H1 (cell line): Measurements from ENCODE around the gene POLE. TPM values are rescaled to one million over a fixed set of nuclear protein-coding genes. Genes with fewer than 3 reads are reported as not detected.

Experiments
- CTCF ChIA-PET: fragments of 300-600 bp; sonication (Branson Sonifier 250); formaldehyde crosslinking; loops from one replicate; lab custom pipeline; 2021; ENCODE audit not compliant: partially characterized antibody; lab: Charles Lee
- POLR2A ChIA-PET: fragments of 300-600 bp; sonication (Branson Sonifier 250); formaldehyde crosslinking; loops from one replicate; lab custom pipeline; 2021; ENCODE audit warnings: inconsistent platforms; ENCODE audit not compliant: partially characterized antibody; lab: Charles Lee
- DNase-seq, 2 experiments: peaks; one replicate each; pipeline versions ENCODE4 v3.0.0 to v3.0.0-alpha.2; 2010 to 2022; ENCODE audit warnings: low spot score in 2 of 2, low read depth in 1 of 2, mixed read lengths in 1 of 2
- FAIRE-seq: peaks from 2 replicates; lab custom pipeline; 2011; peaks lifted over from hg19 to GRCh38; lab: Jason Lieb, UNC
- H2AFZ ChIP-seq: 2 replicates; pipeline ENCODE4 v1.8.1; 2012; ENCODE audit warnings: low read length, inconsistent platforms
- H2AK5ac ChIP-seq: 2 replicates; pipeline ENCODE4 v1.6.1; 2013; ENCODE audit warnings: low read depth, low read length
- H2BK120ac ChIP-seq: replicated peaks from 2 replicates; pipeline ENCODE3; 2013; ENCODE audit warnings: low read depth, low read length, inconsistent platforms
- H2BK12ac ChIP-seq: 2 replicates; pipeline ENCODE4 v1.6.1; 2013; ENCODE audit warnings: low read depth, low read length
- H2BK15ac ChIP-seq: 2 replicates; pipeline ENCODE4 v1.6.1; 2013; ENCODE audit warnings: low read length
- H2BK20ac ChIP-seq: 2 replicates; pipeline ENCODE4 v1.6.1; 2013; ENCODE audit warnings: low read length
- H2BK5ac ChIP-seq: 2 replicates; pipeline ENCODE4 v1.6.1; 2013; ENCODE audit warnings: low read depth, low read length
- H3K14ac ChIP-seq: 2 replicates; pipeline ENCODE4 v1.6.1; 2013; ENCODE audit warnings: inconsistent platforms; ENCODE audit not compliant: insufficient read length
- H3K18ac ChIP-seq: 2 replicates; pipeline ENCODE4 v1.6.1; 2013; ENCODE audit warnings: low read length; ENCODE audit errors: extremely low read depth
- H3K23ac ChIP-seq: 2 replicates; pipeline ENCODE4 v1.6.1; 2013; ENCODE audit warnings: inconsistent platforms; ENCODE audit not compliant: insufficient read length
- H3K23me2 ChIP-seq: 2 replicates; pipeline ENCODE4 v1.6.1; 2013; ENCODE audit warnings: low read depth, low read length
- H3K27ac ChIP-seq: 2 replicates; pipeline ENCODE4 v1.6.1; 2011; ENCODE audit warnings: low read depth, low read length, inconsistent platforms
- H3K27me3 ChIP-seq, 4 experiments: replicated peaks in 1 of 4; 1 replicate in 1 of 4; 2 replicates in 3 of 4; pipeline versions ENCODE4 v1.6.1 to v1.8.1; 2011 to 2013; ENCODE audit warnings: low read length in 3 of 4, mild to moderate bottlenecking in 3 of 4, inconsistent platforms in 2 of 4, mixed read lengths in 2 of 4, moderate library complexity in 1 of 4; ENCODE audit not compliant: control insufficient read depth in 3 of 4, insufficient read depth in 3 of 4; ENCODE audit errors: extremely low read depth in 1 of 4
- H3K36me3 ChIP-seq, 4 experiments: 2 replicates each; pipeline versions ENCODE4 v1.6.1 to v1.8.1; 2011 to 2013; ENCODE audit warnings: mild to moderate bottlenecking in 4 of 4, low read length in 3 of 4, moderate library complexity in 2 of 4, control low read depth in 1 of 4, inconsistent platforms in 1 of 4; ENCODE audit not compliant: insufficient read depth in 4 of 4, control insufficient read depth in 2 of 4
- H3K4ac ChIP-seq: replicated peaks from 2 replicates; pipeline ENCODE3; 2013; ENCODE audit warnings: low read length, low read depth, mixed read lengths, inconsistent platforms; ENCODE audit not compliant: insufficient read length
- H3K4me1 ChIP-seq, 4 experiments: replicated peaks in 1 of 4; 1 replicate in 1 of 4; 2 replicates in 3 of 4; pipeline versions ENCODE4 v1.6.1 to v1.8.1; 2011 to 2013; ENCODE audit warnings: low read length in 3 of 4, inconsistent platforms in 2 of 4, mixed read lengths in 1 of 4; ENCODE audit not compliant: insufficient read depth in 4 of 4, control insufficient read depth in 3 of 4
- H3K4me2 ChIP-seq, 2 experiments: 2 replicates each; pipeline versions ENCODE4 v1.6.1 to v1.8.1; 2011 to 2013; ENCODE audit warnings: low read depth in 2 of 2, low read length in 2 of 2, control low read depth in 1 of 2, inconsistent platforms in 1 of 2, mild to moderate bottlenecking in 1 of 2; ENCODE audit not compliant: insufficient read depth in 1 of 2
- H3K4me3 ChIP-seq, 4 experiments: fragments of 200-600, 300-600 bp in 1 of 4; sonication (generic), shearing (Covaris generic), sonication (Bioruptor Twin) in 1 of 4; 2 replicates each; pipeline versions ENCODE4 v1.5.1 to v1.8.1; 2011 to 2016; ENCODE audit warnings: low read length in 4 of 4, low read depth in 3 of 4, control low read depth in 2 of 4, inconsistent platforms in 2 of 4, mild to moderate bottlenecking in 2 of 4, mixed read lengths in 1 of 4, moderate library complexity in 1 of 4; ENCODE audit not compliant: insufficient read depth in 2 of 4; ENCODE audit errors: extremely low read depth in 1 of 4
- H3K56ac ChIP-seq: replicated peaks from 2 replicates; pipeline ENCODE3; 2013; ENCODE audit warnings: low read depth, mild to moderate bottlenecking, mixed read lengths, low read length, inconsistent platforms; ENCODE audit not compliant: insufficient read length
- H3K79me1 ChIP-seq: 2 replicates; pipeline ENCODE4 v1.6.1; 2013; ENCODE audit warnings: low read depth, low read length, control low read depth
- H3K79me2 ChIP-seq, 2 experiments: 2 replicates each; pipeline versions ENCODE4 v1.6.1 to v1.8.1; 2012 to 2013; ENCODE audit warnings: low read length in 2 of 2, mild to moderate bottlenecking in 2 of 2, inconsistent platforms in 1 of 2; ENCODE audit not compliant: insufficient read depth in 2 of 2, control insufficient read depth in 1 of 2
- H3K9ac ChIP-seq, 4 experiments: replicated peaks in 1 of 4; 1 replicate in 1 of 4; 2 replicates in 3 of 4; pipeline versions ENCODE4 v1.6.1 to v1.8.1; 2011 to 2013; ENCODE audit warnings: low read depth in 3 of 4, low read length in 3 of 4, control low read depth in 2 of 4, mild to moderate bottlenecking in 2 of 4, moderate library complexity in 2 of 4, inconsistent platforms in 1 of 4; ENCODE audit errors: extremely low read depth in 1 of 4
- H3K9me3 ChIP-seq, 2 experiments: 2 replicates each; pipeline versions ENCODE4 v1.6.1 to v1.8.1; 2012 to 2013; ENCODE audit warnings: mild to moderate bottlenecking in 2 of 2, moderate library complexity in 2 of 2, control low read depth in 1 of 2, inconsistent platforms in 1 of 2, low read depth in 1 of 2, low read length in 1 of 2, mixed read lengths in 1 of 2; ENCODE audit not compliant: insufficient read depth in 2 of 2
- H4K20me1 ChIP-seq, 2 experiments: replicated peaks in 1 of 2; 2 replicates each; pipeline versions ENCODE3 to v1.8.1; 2011 to 2013; ENCODE audit warnings: inconsistent platforms in 2 of 2, low read length in 2 of 2, mild to moderate bottlenecking in 1 of 2; ENCODE audit not compliant: insufficient read depth in 2 of 2, control insufficient read depth in 1 of 2
- H4K5ac ChIP-seq: 2 replicates; pipeline ENCODE4 v1.6.1; 2013; ENCODE audit warnings: low read length, low read depth, mixed read lengths, inconsistent platforms; ENCODE audit not compliant: insufficient read length
- H4K8ac ChIP-seq: 2 replicates; pipeline ENCODE4 v1.8.0; 2013; ENCODE audit warnings: mild to moderate bottlenecking, moderate library complexity, low read length, inconsistent platforms; ENCODE audit not compliant: insufficient read depth; ENCODE audit errors: extremely low read depth
- H4K91ac ChIP-seq: replicated peaks from 2 replicates; pipeline ENCODE3; 2013; ENCODE audit warnings: low read length, mixed read lengths, inconsistent platforms; ENCODE audit not compliant: insufficient read length
- ASH2L ChIP-seq: fragments of 200-600, 300-600 bp; sonication (generic); IDR thresholded peaks from one replicate; pipeline ENCODE4 v1.7.1; 2017; ENCODE audit warnings: low read length
- ATF3 ChIP-seq: IDR thresholded peaks from 2 replicates; pipeline ENCODE4 v1.6.1; 2011; ENCODE audit warnings: low read depth, mild to moderate bottlenecking, low read length; ENCODE audit not compliant: insufficient read depth
- CHD2 ChIP-seq: IDR thresholded peaks from 2 replicates; pipeline ENCODE4 v1.6.1; 2012; ENCODE audit warnings: low read length, improper control_type of control experiment
- EZH2 ChIP-seq: fragments of 200-600 bp; sonication (generic); IDR thresholded peaks from 2 replicates; pipeline ENCODE4 v1.7.1; 2012; ENCODE audit warnings: low read depth, mild to moderate bottlenecking, moderate library complexity, low read length, inconsistent platforms; ENCODE audit not compliant: severe bottlenecking
- NANOG ChIP-seq: IDR thresholded peaks from 2 replicates; pipeline ENCODE4 v1.6.1; 2011; ENCODE audit warnings: low read length, low read depth, mild to moderate bottlenecking, inconsistent platforms; ENCODE audit not compliant: insufficient read depth, poor library complexity, severe bottlenecking
- RBBP5 ChIP-seq: IDR thresholded peaks from 2 replicates; pipeline ENCODE4 v1.7.1; 2012; ENCODE audit warnings: low read depth, mild to moderate bottlenecking, inconsistent platforms, low read length, moderate library complexity, borderline replicate concordance
- RFX5 ChIP-seq: IDR thresholded peaks from 2 replicates; pipeline ENCODE4 v1.6.1; 2011; ENCODE audit warnings: low read depth, low read length, improper control_type of control experiment, borderline replicate concordance
- SIN3A ChIP-seq, 2 experiments: IDR thresholded peaks in 1 of 2; conservative IDR thresholded peaks in 1 of 2; 2 replicates each; pipeline ENCODE4 v1.6.1; 2011 to 2012; ENCODE audit warnings: low read length in 2 of 2, improper control_type of control experiment in 1 of 2, low read depth in 1 of 2, mild to moderate bottlenecking in 1 of 2
- SUZ12 ChIP-seq: fragments of 200-600 bp; sonication (generic); IDR thresholded peaks from 2 replicates; pipeline ENCODE4 v1.6.1; 2012; ENCODE audit warnings: mild to moderate bottlenecking, inconsistent platforms, low read length, moderate library complexity, mixed read lengths
- TBP ChIP-seq: IDR thresholded peaks from 2 replicates; pipeline ENCODE4 v1.6.1; 2011; ENCODE audit warnings: low read depth, low read length, improper control_type of control experiment
- WGBS, 2 experiments: shearing (Covaris generic) in 1 of 2; methylation state at CpG; one replicate each; pipeline versions ENCODE4 v1.1.6 to v1.1.7; 2013 to 2015; ENCODE audit warnings: low lambda C conversion rate in 2 of 2, mixed read lengths in 2 of 2, inconsistent platforms in 1 of 2, low coverage in 1 of 2, missing lambda C conversion rate in 1 of 2; ENCODE audit not compliant: insufficient replicate concordance in 2 of 2, insufficient coverage in 1 of 2, insufficient read length in 1 of 2; ENCODE audit errors: extremely low coverage in 1 of 2, missing lambda C conversion rate in 1 of 2; 5-methylcytosine and 5-hydroxymethylcytosine counted together
- polyA plus RNA-seq, 7 experiments: library from polyadenylated mRNA; depleted of rRNA in 3 of 7; stranded (reverse) in 5 of 7; unstranded in 2 of 7; fragments of >200 nt in 5 of 7; fragments of 200-250 nt in 2 of 7; gene quantifications; 1 replicate in 5 of 7; 2 replicates in 1 of 7; 4 replicates in 1 of 7; pipeline versions ENCODE4 v1.2.1 to v1.2.3, GENCODE V29; 2011 to 2013; ENCODE audit warnings: missing spikeins in 2 of 7, mixed read lengths in 2 of 7
- total RNA-seq: library from RNA; stranded (reverse); fragmentation: NEBNext Ultra II Directional; extraction: Animal tissue kit (Norgen Biotek cat#: 25700); gene quantifications from 2 replicates; pipeline ENCODE4 v1.2.1, GENCODE V29; 2021
- TF ChIP-seq, protein P1 (sequence below): IDR thresholded peaks from 2 replicates; pipeline ENCODE4 v1.6.1; 2012; ENCODE audit warnings: low read length, inconsistent platforms

POLE gene
- total and polyA plus RNA-seq, 2 of the 8 experiments (the other 6 are each of a cell fraction or from before 2014, with no cell fraction given), result 59.7 to 115 TPM

DNA sequence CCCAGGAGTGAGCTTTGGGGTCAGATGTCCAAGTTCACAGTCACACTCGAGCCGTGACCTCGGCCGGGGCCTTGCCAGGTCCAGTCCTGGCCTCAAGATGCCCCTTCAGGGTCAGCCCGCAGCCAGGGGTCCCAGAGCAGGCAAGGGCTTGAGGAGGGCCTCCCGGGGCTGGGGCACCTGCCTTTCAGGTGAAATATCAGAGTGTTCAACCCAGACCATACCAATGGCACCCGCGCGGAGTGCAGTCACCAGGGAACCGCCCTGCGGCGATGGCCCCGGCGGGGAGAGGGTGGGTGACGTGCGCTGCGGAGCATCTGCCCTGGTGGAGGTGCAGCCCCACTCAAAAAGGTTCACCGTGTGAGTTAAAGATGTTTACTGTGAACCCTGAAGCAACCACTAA lies 93.6 kb downstream of the POLE start:
- CTCF ChIA-PET, result interaction anchor here (0.7 to 1.1 kb wide), 5 partner anchors 8 to 178 kb away, joined by 3 to 4 read pairs (median 3); partner anchors contain the start of gene LRCOL1
- H2AFZ ChIP-seq, result no peak overlapping the region
- TF ChIP-seq, protein P1, sequence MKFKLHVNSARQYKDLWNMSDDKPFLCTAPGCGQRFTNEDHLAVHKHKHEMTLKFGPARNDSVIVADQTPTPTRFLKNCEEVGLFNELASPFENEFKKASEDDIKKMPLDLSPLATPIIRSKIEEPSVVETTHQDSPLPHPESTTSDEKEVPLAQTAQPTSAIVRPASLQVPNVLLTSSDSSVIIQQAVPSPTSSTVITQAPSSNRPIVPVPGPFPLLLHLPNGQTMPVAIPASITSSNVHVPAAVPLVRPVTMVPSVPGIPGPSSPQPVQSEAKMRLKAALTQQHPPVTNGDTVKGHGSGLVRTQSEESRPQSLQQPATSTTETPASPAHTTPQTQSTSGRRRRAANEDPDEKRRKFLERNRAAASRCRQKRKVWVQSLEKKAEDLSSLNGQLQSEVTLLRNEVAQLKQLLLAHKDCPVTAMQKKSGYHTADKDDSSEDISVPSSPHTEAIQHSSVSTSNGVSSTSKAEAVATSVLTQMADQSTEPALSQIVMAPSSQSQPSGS, result no peak
- no peak for TF ChIP-seq RFX5
- no peak for TF ChIP-seq TBP
- no peak for TF ChIP-seq EZH2
- TF ChIP-seq ATF3, result no peak
- no peak for TF ChIP-seq SIN3A (conservative IDR thresholded peaks at IDR 0.05 in 1 of 2, IDR thresholded peaks at IDR 0.05 in 1 of 2; ENCODE audit: low read depth in 1 of 2, low read length in 2 of 2)
- TF ChIP-seq RBBP5, result no peak
- TF ChIP-seq SUZ12, result no peak
- TF ChIP-seq CHD2, result no peak
- no peak for TF ChIP-seq ASH2L
- no peak for TF ChIP-seq NANOG

More for the DNA sequence above, 93.6 kb downstream of the POLE start:
- no peak overlapping the region for H3K4me2 ChIP-seq
- H3K27ac ChIP-seq, result no peak overlapping the region
- H4K8ac ChIP-seq, result no peak overlapping the region
- peaks cover 29 to 65% (median 62%) of the 10 kb centered on the region in 4 experiments for H3K27me3 ChIP-seq
- H3K4ac ChIP-seq, result no peak overlapping the region
- no peaks in the 10 kb centered on the region for H3K4me1 ChIP-seq
- H2BK5ac ChIP-seq, result no peak overlapping the region
- H3K23me2 ChIP-seq, result peaks cover under 1% of the 10 kb centered on the region; the same call in 1 of the 2 replicates
- H2AK5ac ChIP-seq, result no peak overlapping the region
- H2BK12ac ChIP-seq, result no peak overlapping the region
- POLR2A ChIA-PET, result interaction anchor here (1.1 to 3.3 kb wide), 4 partner anchors 11 to 32 kb away, joined by 3 to 20 read pairs (median 12); no protein-coding TSS in a partner anchor
- peaks cover 0 to 7% of the 10 kb centered on the region in 2 experiments; a peak in 1 of 4 replicates for H3K9me3 ChIP-seq
- 86% methylated on average over 18 of the region's 18 CpGs; no CpG with 5 or more reads in 1 of the 2 experiments for WGBS, 2 experiments
- no peak overlapping the region for H3K14ac ChIP-seq
- no peak overlapping the region for H2BK15ac ChIP-seq
- no peak overlapping the region for H3K9ac ChIP-seq
- FAIRE-seq (no peak), DNase-seq (no peak)
- H2BK20ac ChIP-seq, result no peak overlapping the region
- H4K5ac ChIP-seq, result no peak overlapping the region
- H4K91ac ChIP-seq, result no peak overlapping the region
- peaks cover 0 to 6% of the 10 kb centered on the region in 2 experiments for H4K20me1 ChIP-seq
- no peak overlapping the region for H3K4me3 ChIP-seq
- no peak overlapping the region for H3K56ac ChIP-seq
- H3K79me2 ChIP-seq, result no peaks in the 10 kb centered on the region
- H3K18ac ChIP-seq, result no peak overlapping the region
- H3K23ac ChIP-seq, result no peak overlapping the region
- no peaks in the 10 kb centered on the region for H3K79me1 ChIP-seq
- no peak overlapping the region for H2BK120ac ChIP-seq
- no peaks in the 10 kb centered on the region for H3K36me3 ChIP-seq
